ENCODE results near the gene LRIG1.

Gene LRIG1

DNA sequence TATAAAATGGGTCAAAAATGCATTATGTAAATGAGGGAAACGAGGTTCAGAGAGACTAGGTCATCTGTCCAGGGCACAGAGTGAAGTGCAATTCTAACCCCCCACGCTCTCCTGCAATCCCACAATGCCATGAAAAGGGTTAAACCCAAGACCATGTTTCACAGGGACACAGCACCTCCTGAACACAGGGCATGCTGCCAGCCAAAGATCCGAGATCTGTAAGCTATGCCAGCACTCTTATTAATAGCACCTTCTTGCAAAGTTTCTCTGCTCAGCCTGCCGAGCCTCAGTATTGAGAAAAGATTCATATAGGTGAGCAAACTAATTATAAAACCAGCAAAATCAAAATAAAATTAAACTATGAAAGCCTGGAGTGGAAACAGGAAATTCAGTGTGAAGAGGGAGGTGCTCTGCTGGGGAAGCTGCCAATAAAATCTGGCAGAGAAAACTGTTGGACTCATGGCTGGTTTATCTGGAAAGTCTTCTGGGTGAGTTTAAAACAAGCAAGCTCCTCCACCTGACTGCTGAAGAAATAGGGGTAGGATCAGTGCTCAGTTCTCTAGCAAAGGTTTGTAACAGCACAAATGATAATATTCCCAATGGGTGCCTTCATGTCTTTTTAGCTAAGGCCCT, 50.3 kb downstream of the LRIG1 start:
- TF ChIP-seq CTCF (IDR thresholded peaks at IDR 0.05; ENCODE audit: control extremely low read depth, extremely low read depth, low read depth, missing control alignments) = no peak
- DNase-seq (ENCODE audit: extremely low spot score) = no peak
- ChIA-PET POLR2A (no interaction called here), CTCF (interaction anchor here (1.2 to 2.2 kb wide), 2 partner anchors 41 to 42 kb away, joined by 4 to 8 read pairs; no protein-coding TSS in a partner anchor)

GRCh38 chr3:66449411-66449974, 51.3 kb downstream of the LRIG1 start:
- ChIA-PET CTCF (interaction anchor here (1.2 to 2.2 kb wide), 2 partner anchors 41 to 42 kb away, joined by 4 to 8 read pairs; no protein-coding TSS in a partner anchor), POLR2A (no interaction called here)
- no peak for DNase-seq (ENCODE audit: extremely low spot score)
- TF ChIP-seq CTCF (IDR thresholded peaks at IDR 0.05; ENCODE audit: control extremely low read depth, extremely low read depth, low read depth, missing control alignments) = no peak

DNA sequence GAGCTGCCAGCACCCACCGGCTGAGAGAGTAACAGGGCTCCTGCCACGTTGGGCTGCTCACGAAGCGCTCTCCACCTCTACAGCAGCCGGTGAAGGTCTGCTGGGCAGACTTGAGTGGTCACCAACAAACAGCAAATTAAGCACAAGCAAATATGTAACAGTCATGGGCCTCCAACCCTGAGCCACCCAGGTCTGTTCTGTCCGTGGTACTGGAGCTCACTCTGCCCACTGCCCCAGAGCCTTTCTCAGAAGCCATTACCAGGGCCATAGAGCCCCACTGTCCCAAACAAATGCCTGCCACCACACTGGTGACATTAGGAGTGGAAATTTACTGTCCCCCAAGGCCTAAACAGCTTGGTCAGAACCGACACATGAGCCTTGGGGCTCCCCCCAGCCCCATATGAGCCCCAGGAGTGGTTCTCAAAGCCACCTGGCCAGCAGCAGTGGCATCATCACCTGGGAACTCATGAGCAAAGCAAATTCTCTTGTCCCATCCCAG, 56.6 kb downstream of the LRIG1 start:
- POLR2A ChIA-PET = no interaction called here
- no peak for TF ChIP-seq CTCF (IDR thresholded peaks at IDR 0.05; ENCODE audit: control extremely low read depth, extremely low read depth, low read depth, missing control alignments)
- CTCF ChIA-PET = interaction anchor here (1.3 to 3.0 kb wide), 2 partner anchors 16 to 36 kb away, joined by 3 to 14 read pairs; no protein-coding TSS in a partner anchor
- DNase-seq (ENCODE audit: extremely low spot score) = no peak

DNA sequence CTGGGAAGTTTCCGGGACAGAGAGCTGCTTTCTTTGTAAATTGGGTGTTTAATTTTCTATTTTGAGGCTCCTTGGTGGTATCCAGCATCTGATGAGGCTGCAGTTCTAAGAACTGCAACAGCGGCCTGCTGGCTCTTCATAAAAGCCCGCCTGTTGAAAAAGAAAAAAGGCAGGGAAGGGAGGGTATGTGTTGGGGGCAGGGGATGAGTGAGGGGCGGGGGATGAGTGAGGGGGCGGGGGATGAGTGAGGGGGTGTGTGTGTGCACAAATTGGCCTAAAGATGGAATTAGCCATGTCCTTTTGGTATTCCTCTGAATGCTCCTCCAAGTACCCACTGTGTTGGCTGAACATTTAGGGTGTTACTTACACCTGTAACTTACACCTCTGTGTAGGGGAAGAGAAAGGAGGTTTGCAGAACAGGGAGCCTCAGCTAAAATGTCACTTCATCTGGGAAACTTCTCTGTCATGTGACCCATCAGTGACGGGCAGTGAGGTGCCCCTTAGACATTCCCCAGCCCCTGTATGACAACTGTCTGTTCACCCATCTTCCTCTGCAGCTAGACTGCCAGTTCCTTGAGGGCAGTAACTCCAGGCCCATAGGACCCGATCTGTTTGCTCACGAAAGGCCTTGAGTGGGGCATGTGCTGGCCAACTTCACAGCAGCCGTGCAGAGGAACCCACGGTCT, 57.6 kb downstream of the LRIG1 start:
- no peak for TF ChIP-seq CTCF (IDR thresholded peaks at IDR 0.05; ENCODE audit: control extremely low read depth, extremely low read depth, low read depth, missing control alignments)
- ChIA-PET CTCF (interaction anchor here (1.3 to 1.4 kb wide), 2 partner anchors 8 to 16 kb away, joined by 3 read pairs; no protein-coding TSS in a partner anchor), POLR2A (no interaction called here)
- no peak for DNase-seq (ENCODE audit: extremely low spot score)

DNA sequence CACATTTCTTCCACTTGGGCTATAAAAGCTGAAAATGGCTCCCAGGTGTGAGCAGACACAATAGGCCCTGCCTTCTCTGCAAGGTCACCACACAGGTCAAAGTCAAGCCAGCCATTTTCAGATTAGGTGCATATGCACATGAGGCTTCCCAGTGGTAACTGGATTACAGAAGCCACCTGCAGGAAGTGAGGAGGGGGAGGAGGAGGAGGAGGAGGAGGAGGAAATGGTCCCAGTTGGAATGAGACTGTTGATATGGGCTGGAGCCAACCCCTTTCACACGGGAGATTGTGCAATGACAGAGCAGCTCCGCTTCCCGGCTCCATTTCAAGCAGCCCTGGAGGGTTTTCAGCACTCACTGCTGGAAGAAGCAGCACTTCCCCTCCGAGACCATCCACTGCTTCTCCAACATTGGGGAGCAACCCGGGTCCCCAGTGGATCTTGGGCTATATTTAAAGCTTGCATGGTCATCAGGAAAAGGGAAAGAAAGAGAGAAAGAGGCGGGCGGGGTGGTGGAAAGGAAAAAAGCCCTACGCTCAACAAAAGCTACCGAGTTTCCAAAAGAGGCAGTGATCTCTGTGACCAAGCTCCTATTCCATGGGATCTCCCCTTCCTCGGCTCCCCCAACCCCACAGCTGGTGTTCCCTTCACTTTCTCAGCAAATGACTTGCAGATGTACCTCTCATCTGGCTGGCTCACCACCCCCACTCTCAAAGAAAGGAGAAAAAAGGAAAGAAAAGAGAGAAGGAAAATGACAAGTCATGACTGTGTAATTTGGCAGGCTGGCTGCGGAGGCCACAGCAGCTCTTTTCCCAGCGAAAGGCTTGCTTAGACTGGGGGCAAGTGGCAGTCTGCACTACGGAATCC, 58.3 kb downstream of the LRIG1 start:
- TF ChIP-seq CTCF (IDR thresholded peaks at IDR 0.05; ENCODE audit: control extremely low read depth, extremely low read depth, low read depth, missing control alignments) = no peak
- ChIA-PET POLR2A (no interaction called here), CTCF (interaction anchor here (1.4 kb wide), 1 partner anchor 9 kb away, joined by 3 read pairs; no protein-coding TSS in a partner anchor)
- no peak for DNase-seq (ENCODE audit: extremely low spot score)

DNA sequence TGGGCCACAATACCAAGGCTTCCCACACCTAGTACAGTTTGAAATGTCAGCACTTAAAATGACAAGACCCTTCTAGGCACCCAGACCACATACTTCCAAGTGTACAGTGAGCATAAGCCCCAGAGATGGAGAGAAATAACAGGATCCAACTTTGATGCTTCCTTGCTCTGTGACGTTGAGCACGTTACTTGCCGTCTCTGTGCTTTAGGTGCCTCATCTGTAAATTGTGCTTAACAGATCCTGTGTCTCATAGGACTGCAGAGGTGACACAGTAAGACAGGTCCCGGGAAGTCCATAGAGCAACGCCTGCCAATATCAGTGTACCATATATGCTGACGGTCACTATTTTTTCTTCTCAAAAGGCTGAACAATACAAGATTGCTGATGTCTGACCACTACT, 59.1 kb downstream of the LRIG1 start:
- POLR2A ChIA-PET = no interaction called here
- DNase-seq (ENCODE audit: extremely low spot score) = no peak
- CTCF ChIA-PET = interaction anchor here (1.5 kb wide), 1 partner anchor 374 kb away, joined by 3 read pairs; no protein-coding TSS in a partner anchor
- no peak for TF ChIP-seq CTCF (IDR thresholded peaks at IDR 0.05; ENCODE audit: control extremely low read depth, extremely low read depth, low read depth, missing control alignments)

Data from GM10248 (cell line).